Measurements from ENCODE around the gene MEGF6. TPM values are rescaled to one million over a fixed set of nuclear protein-coding genes. Genes with fewer than 3 reads are reported as not detected.

Gene MEGF6
- total RNA-seq, 4 donors from 2014 or later: 4.1 to 27.1 (median 11.4) TPM

GRCh38 chr1:3453203-3453761 lies 158.0 kb downstream of the MEGF6 start:
- peaks cover 19 to 50% (median 46%) of the 10 kb centered on the region in 4 donors for H3K4me1 ChIP-seq
- DNase-seq: peak; percentile 86
- H3K27me3 ChIP-seq: peaks cover 38% of the 10 kb centered on the region
- H3K36me3 ChIP-seq: no peaks in the 10 kb centered on the region
- peak overlapping the region in 3 of 4 donors; percentile 92 to 93 (median 92) for H3K27ac ChIP-seq
- no peak overlapping the region for H3K4me3 ChIP-seq
- WGBS, 2 donors (ENCODE audit: low coverage in 1 of 2): 22% methylated on average over 17 of the region's 18 CpGs; no CpG with 5 or more reads in 1 of the 2 donors
- in situ Hi-C loops (cut with MboI; ENCODE audit: low pct_ligation_motif_present in 1 of 4, low pct_unique_long_range_greater_than_20kb in 1 of 4, low sequenced_read_pairs in 3 of 4): loop anchor here in 1 of 4 donors (5.0 kb wide), 1 partner anchor 34 kb away; no protein-coding TSS in a partner anchor
- H3K9me3 ChIP-seq: no peaks in the 10 kb centered on the region
- intact Hi-C loops (cut with DNase I; ENCODE audit: low total_unique reads): no loop called here
- TF ChIP-seq CTCF (IDR thresholded peaks at IDR 0.05): peak; percentile 87 to 96 (median 95)
- TF ChIP-seq POLR2AphosphoS5 (IDR thresholded peaks at IDR 0.05): no peak

- Histone ChIP-seq H3K27ac (no peak overlapping the region), H3K4me3 (no peak overlapping the region), H3K4me1 (peaks cover 17 to 45% (median 42%) of the 10 kb centered on the region in 4 donors), H3K9me3 (peaks cover 0 to 2% of the 10 kb centered on the region in 2 donors), H3K36me3 (no peaks in the 10 kb centered on the region), H3K27me3 (peaks cover 38% of the 10 kb centered on the region)
- in situ Hi-C loops (cut with MboI; ENCODE audit: low pct_ligation_motif_present in 1 of 4, low pct_unique_long_range_greater_than_20kb in 1 of 4, low sequenced_read_pairs in 3 of 4) (loop anchor here in 1 of 4 donors (5.0 kb wide), 1 partner anchor 34 kb away; no protein-coding TSS in a partner anchor), intact Hi-C loops (cut with DNase I; ENCODE audit: low total_unique reads) (no loop called here)
- DNase-seq: no peak
- 45 to 82% methylated on average over 2 to 5 of the region's 5 CpGs for WGBS, 2 donors (ENCODE audit: low coverage in 1 of 2)
- TF ChIP-seq EP300 (IDR thresholded peaks at IDR 0.05; ENCODE audit: low read depth) (no peak), CTCF (IDR thresholded peaks at IDR 0.05) (no peak), POLR2AphosphoS5 (IDR thresholded peaks at IDR 0.05) (no peak), POLR2A (IDR thresholded peaks at IDR 0.05) (no peak)
These were observed 158.5 kb downstream of the MEGF6 start for GRCh38 chr1:3452866-3453175.

GRCh38 chr1:3451994-3452865 lies 159.1 kb downstream of the MEGF6 start:
- intact Hi-C loops (cut with DNase I; ENCODE audit: low total_unique reads): no loop called here
- H3K4me3 ChIP-seq: no peak overlapping the region

More at GRCh38 chr1:3451994-3452865, 159.1 kb downstream of the MEGF6 start:
- peaks cover 11 to 39% (median 36%) of the 10 kb centered on the region in 4 donors for H3K4me1 ChIP-seq
- no peak for TF ChIP-seq CTCF (IDR thresholded peaks at IDR 0.05)
- no peak for TF ChIP-seq POLR2AphosphoS5 (IDR thresholded peaks at IDR 0.05)
- no peak for TF ChIP-seq EP300 (IDR thresholded peaks at IDR 0.05; ENCODE audit: low read depth)
- TF ChIP-seq POLR2A (IDR thresholded peaks at IDR 0.05): no peak
- H3K9me3 ChIP-seq: peaks cover 0 to 3% of the 10 kb centered on the region in 2 donors
- 62 to 80% methylated on average over 1 to 21 of the region's 23 CpGs for WGBS, 2 donors (ENCODE audit: low coverage in 1 of 2)
- DNase-seq: no peak
- no peak overlapping the region for H3K27ac ChIP-seq
- in situ Hi-C loops (cut with MboI; ENCODE audit: low pct_ligation_motif_present in 1 of 4, low pct_unique_long_range_greater_than_20kb in 1 of 4, low sequenced_read_pairs in 3 of 4): loop anchor here in 1 of 4 donors (5.0 kb wide), 1 partner anchor 35 kb away; no protein-coding TSS in a partner anchor
- no peaks in the 10 kb centered on the region for H3K36me3 ChIP-seq
- H3K27me3 ChIP-seq: peaks cover 38% of the 10 kb centered on the region
